Astrocyte of the spinal cord (primary cell): ENCODE results near the gene PIK3CB.
A peak's percentile ranks its signal among the peaks of the same experiment; 100 is the strongest.

Experiments used
- DNase-seq: peaks from one replicate; pipeline ENCODE4 v3.0.0; 2011; ENCODE audit warnings: low read depth, low spot score
- H3K4me3 ChIP-seq: 2 replicates; pipeline ENCODE4 v1.5.1; 2011; ENCODE audit warnings: low read depth, mild to moderate bottlenecking, low read length, moderate library complexity
- in situ Hi-C: cut with HindIII; loops from 2 replicates; pipeline ENCODE4 v1.10.0; 2017; ENCODE audit warnings: low sequenced_read_pairs
- TF ChIP-seq, protein P1 (sequence below): IDR thresholded peaks from 2 replicates; pipeline ENCODE4 v1.5.1; 2012; ENCODE audit warnings: low read depth, mild to moderate bottlenecking, low read length, inconsistent platforms

PIK3CB gene

DNA sequence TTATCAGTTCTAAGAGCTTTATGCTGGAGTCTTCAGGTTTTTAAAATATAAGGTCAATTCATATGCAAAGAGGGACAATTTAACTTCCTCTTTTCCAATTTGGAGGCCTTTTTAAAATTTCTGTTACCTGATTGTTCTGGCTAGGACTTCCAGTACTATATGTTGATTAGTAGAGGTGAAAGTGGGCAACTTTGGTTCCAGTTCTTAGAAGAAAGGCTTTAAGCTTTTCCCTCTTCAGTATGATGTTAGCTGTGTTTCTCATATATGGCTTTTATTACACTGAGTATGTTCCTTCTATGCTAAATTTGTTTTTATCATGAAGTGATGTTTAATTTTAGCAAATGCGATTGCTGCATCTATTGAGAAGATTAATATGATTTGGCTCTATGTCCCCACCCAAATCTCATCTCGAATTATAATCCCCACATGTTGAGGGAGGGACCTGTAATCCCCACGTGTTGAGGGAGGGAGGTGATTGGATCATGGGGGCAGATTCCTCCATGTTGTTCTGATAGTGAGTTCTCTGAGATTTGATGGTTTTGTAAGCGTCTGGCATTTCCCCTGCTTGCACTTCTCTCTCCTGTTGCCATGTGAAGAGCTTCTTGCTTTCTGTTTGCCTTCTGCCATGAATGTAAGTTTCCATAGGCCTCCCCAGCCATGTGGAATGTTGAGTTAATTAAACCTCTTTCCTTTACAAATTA lies 192.4 kb downstream of the PIK3CB start:
- TF ChIP-seq, protein P1, sequence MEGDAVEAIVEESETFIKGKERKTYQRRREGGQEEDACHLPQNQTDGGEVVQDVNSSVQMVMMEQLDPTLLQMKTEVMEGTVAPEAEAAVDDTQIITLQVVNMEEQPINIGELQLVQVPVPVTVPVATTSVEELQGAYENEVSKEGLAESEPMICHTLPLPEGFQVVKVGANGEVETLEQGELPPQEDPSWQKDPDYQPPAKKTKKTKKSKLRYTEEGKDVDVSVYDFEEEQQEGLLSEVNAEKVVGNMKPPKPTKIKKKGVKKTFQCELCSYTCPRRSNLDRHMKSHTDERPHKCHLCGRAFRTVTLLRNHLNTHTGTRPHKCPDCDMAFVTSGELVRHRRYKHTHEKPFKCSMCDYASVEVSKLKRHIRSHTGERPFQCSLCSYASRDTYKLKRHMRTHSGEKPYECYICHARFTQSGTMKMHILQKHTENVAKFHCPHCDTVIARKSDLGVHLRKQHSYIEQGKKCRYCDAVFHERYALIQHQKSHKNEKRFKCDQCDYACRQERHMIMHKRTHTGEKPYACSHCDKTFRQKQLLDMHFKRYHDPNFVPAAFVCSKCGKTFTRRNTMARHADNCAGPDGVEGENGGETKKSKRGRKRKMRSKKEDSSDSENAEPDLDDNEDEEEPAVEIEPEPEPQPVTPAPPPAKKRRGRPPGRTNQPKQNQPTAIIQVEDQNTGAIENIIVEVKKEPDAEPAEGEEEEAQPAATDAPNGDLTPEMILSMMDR: no peak
- no peak overlapping the region for H3K4me3 ChIP-seq
- DNase-seq: no peak
- in situ Hi-C loops: no loop called here

DNA sequence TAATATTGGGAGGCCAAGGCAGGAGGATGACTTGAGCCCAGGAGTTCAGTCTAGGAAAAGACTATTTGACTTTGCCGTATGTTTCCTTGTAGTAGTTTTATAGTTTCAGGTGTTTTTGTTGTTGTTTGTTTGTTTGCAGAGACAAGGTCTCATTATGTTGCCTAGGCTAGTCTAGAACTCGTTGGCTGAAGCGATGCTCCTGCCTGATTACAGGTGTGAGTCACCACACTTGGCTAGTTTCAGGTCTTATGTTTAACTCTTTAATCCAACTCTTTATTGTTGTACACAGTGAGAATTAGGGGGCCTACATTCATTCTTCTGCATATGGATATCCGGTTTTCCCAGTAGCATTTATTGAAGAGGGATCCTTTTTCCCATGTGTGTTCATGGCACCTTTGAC lies 194.2 kb downstream of the PIK3CB start:
- TF ChIP-seq, protein P1: no peak
- in situ Hi-C loops: no loop called here
- no peak for DNase-seq

DNA sequence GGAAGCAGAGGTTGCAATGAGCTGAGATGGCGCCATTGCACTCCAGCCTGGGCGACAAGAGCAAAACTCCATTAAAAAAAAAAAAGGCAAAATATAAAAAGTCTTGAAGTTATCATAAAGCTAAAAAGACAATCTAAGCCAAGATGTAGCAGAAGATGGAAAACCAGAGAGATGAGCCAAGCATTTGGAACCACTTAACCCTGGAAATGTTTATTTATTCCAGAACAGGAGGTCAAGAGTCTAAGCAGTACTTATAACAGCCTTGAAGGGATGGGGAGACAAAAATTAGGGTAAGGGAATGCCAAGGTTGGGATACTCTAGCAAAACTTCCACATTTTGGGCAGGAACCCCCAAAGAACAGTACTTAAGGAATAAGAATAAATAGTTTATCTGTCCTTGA lies 196.1 kb downstream of the PIK3CB start:
- H3K4me3 ChIP-seq: no peak overlapping the region
- in situ Hi-C loops: no loop called here
- DNase-seq: no peak
- TF ChIP-seq, protein P1: no peak

More for the DNA sequence above, 194.2 kb downstream of the PIK3CB start:
- H3K4me3 ChIP-seq: no peak overlapping the region

DNA sequence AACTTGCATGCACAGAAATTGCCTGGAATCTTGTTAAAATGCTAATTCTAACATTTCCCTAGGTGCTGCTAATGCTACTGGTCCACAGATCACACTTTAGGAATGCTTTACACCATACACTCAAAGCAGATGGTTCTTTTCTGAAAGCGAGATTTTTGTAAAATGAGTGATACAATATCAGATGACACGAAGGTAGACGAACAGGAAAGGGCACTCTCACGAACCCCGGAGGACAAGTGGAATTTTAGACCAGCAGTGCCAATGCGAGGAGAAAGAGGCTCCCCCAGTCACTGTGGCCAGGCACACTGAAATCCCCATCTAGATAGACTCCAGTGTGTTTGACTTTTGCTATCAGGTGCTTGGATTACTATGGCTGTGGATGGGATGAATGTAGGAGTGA lies 205.2 kb downstream of the PIK3CB start:
- in situ Hi-C loops: no loop called here
- TF ChIP-seq, protein P1: no peak
- H3K4me3 ChIP-seq: no peak overlapping the region
- no peak for DNase-seq

DNA sequence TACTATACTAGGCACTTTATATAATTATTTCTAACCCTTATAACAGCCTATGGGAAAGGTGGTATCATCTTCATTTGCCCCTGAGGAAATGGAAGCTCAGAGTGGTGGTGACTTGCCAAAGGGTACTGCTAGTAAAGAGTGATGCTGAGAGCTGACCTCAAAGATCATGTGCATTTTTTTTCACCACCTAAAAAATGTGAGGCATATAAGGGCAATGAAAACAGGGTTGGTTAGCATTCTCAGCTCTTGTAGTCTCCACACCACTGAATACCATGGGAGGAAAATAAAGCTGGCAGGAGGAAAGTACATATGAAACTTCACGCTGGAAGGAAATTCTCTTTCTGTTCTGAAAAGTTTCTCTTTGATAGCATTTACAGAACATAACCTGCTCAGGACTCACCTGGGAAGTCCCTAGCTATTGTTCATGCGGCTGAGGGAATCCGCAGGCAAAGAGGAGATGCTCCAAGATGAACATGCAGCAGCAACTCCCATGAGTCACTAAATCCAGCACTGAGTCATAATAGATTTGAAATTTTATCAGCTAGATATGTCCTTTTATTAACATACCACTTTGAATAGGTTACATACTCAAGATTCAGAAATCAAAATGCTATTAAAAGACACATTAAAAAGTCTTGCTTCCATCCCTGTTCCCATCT lies 208.9 kb downstream of the PIK3CB start:
- DNase-seq: peak; percentile 38
- in situ Hi-C loops: no loop called here
- H3K4me3 ChIP-seq: no peak overlapping the region
- TF ChIP-seq, protein P1: no peak

DNA sequence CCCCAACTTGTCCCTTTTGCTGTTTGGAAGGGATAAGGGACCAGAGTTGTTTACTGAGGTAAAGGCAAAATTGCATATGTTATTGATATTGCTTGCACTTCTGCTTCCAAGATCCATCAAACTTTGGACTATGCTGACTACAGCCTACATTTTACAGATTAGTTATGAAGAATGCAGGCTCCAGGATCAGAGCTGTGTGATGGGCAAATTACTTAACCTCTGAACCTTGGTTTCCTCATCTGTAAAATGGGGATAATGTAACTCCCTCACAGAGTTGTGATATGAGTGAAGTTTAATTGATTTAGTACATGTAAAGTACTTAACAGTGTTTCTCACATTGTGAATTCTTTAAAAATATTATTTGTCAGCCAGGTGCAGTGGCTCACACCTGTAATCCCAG lies 210.2 kb downstream of the PIK3CB start:
- in situ Hi-C loops: no loop called here
- TF ChIP-seq, protein P1: no peak
- H3K4me3 ChIP-seq: no peak overlapping the region
- no peak for DNase-seq
